Neural progenitor cell (in vitro differentiated cells): ENCODE results near the gene CALHM5. TPM values are rescaled to one million over a fixed set of nuclear protein-coding genes. Genes with fewer than 3 reads are reported as not detected.

Source experiments
- DNase-seq: peaks from one replicate; pipeline ENCODE4 v3.0.0-alpha.2; 2016; ENCODE audit warnings: low spot score
- H2AFZ ChIP-seq: fragments of 200-600 bp; sonication (generic); replicated peaks from 2 replicates; pipeline ENCODE4 v1.6.1; 2016; ENCODE audit warnings: antibody characterized with exemption
- H3F3A ChIP-seq: fragments of 200-600 bp; sonication (generic); 2 replicates; pipeline ENCODE4 v1.6.1; 2016; ENCODE audit warnings: antibody characterized with exemption, low read depth
- H3K27ac ChIP-seq: fragments of 200-600 bp; sonication (generic); 2 replicates; pipeline ENCODE4 v1.5.1; 2016; ENCODE audit warnings: mild to moderate bottlenecking
- H3K27me3 ChIP-seq: fragments of 200-600 bp; sonication (generic); 2 replicates; pipeline ENCODE4 v1.6.1; 2016; ENCODE audit warnings: mild to moderate bottlenecking, moderate library complexity
- H3K36me3 ChIP-seq: fragments of 200-600 bp; sonication (generic); 2 replicates; pipeline ENCODE4 v1.5.1; 2016
- H3K4me1 ChIP-seq: fragments of 200-600 bp; sonication (generic); 2 replicates; pipeline ENCODE4 v1.6.1; 2016; ENCODE audit warnings: mixed run types
- H3K4me2 ChIP-seq: fragments of 200-600 bp; sonication (generic); 2 replicates; pipeline ENCODE4 v1.6.1; 2016
- H3K4me3 ChIP-seq: fragments of 200-600 bp; sonication (generic); 2 replicates; pipeline ENCODE4 v1.5.1; 2016
- H3K79me2 ChIP-seq: fragments of 200-600 bp; sonication (generic); 2 replicates; pipeline ENCODE4 v1.6.1; 2016; ENCODE audit warnings: low read depth
- H3K9ac ChIP-seq: fragments of 200-600 bp; sonication (generic); 2 replicates; pipeline ENCODE4 v1.6.1; 2016
- H3K9me3 ChIP-seq: fragments of 200-600 bp; sonication (generic); 2 replicates; pipeline ENCODE4 v1.5.1; 2016; ENCODE audit warnings: low read depth
- H4K20me1 ChIP-seq: fragments of 200-600 bp; sonication (generic); 2 replicates; pipeline ENCODE4 v1.6.1; 2016; ENCODE audit warnings: low read depth
- H3K27ac Mint-ChIP-seq: 3 replicates; pipeline ENCODE4 v1.8.0; 2021; ENCODE audit warnings: mixed read lengths
- H3K27me3 Mint-ChIP-seq: 2 replicates; pipeline ENCODE4 v1.8.0; 2022; ENCODE audit warnings: low read depth, mild to moderate bottlenecking, inconsistent platforms, moderate library complexity, mixed read lengths; ENCODE audit not compliant: insufficient read depth
- H3K36me3 Mint-ChIP-seq: 3 replicates; pipeline ENCODE4 v1.8.0; 2021; ENCODE audit warnings: mixed read lengths
- H3K4me1 Mint-ChIP-seq: 3 replicates; pipeline ENCODE4 v1.8.0; 2021; ENCODE audit warnings: mixed read lengths
- H3K4me3 Mint-ChIP-seq: 3 replicates; pipeline ENCODE4 v1.8.0; 2021; ENCODE audit warnings: mild to moderate bottlenecking, moderate library complexity, mixed read lengths
- H3K9me3 Mint-ChIP-seq: 3 replicates; pipeline ENCODE4 v1.8.0; 2020; ENCODE audit warnings: mixed read lengths
- CTCF ChIP-seq: fragments of 200-600 bp; sonication (generic); IDR thresholded peaks from 2 replicates; pipeline ENCODE4 v1.5.1; 2017; ENCODE audit warnings: antibody characterized with exemption, mild to moderate bottlenecking
- EZH2 ChIP-seq: fragments of 200-600 bp; sonication (generic); IDR thresholded peaks from 2 replicates; pipeline ENCODE4 v1.6.1; 2017; ENCODE audit warnings: antibody characterized with exemption, mild to moderate bottlenecking, moderate library complexity
- EZH2phosphoT487 ChIP-seq: fragments of 200-600 bp; sonication (generic); IDR thresholded peaks from 2 replicates; pipeline ENCODE4 v1.6.1; 2017; ENCODE audit warnings: antibody characterized with exemption
- total RNA-seq: library from RNA; depleted of rRNA; stranded (reverse); fragments of >200 nt; gene quantifications from 2 replicates; pipeline ENCODE4 v1.2.3, GENCODE V29; 2015; ENCODE audit warnings: low replicate concordance

Gene CALHM5
- total RNA-seq, 1 donor from 2014 or later = 0.07 TPM

GRCh38 chr6:116465246-116465645 lies 46.2 kb upstream of the CALHM5 start:
- Histone ChIP-seq H3K36me3 (no peaks in the 10 kb centered on the region), H3F3A (no peaks in the 10 kb centered on the region), H3K9ac (no peak overlapping the region), H3K4me3 (no peak overlapping the region), H4K20me1 (no peaks in the 10 kb centered on the region), H3K4me1 (no peaks in the 10 kb centered on the region), H3K9me3 (no peaks in the 10 kb centered on the region), H3K79me2 (no peaks in the 10 kb centered on the region), H3K4me2 (no peak overlapping the region), H2AFZ (no peak overlapping the region), H3K27me3 (peaks cover 47% of the 10 kb centered on the region), H3K27ac (no peak overlapping the region)
- Mint-ChIP-seq H3K4me3 (no peak overlapping the region), H3K4me1 (peaks cover 26% of the 10 kb centered on the region), H3K9me3 (peaks cover 2% of the 10 kb centered on the region), H3K36me3 (no peaks in the 10 kb centered on the region), H3K27ac (no peak overlapping the region), H3K27me3 (peaks cover 9% of the 10 kb centered on the region)
- DNase-seq = no peak
- TF ChIP-seq EZH2phosphoT487 (no peak), EZH2 (no peak), CTCF (no peak)

DNA sequence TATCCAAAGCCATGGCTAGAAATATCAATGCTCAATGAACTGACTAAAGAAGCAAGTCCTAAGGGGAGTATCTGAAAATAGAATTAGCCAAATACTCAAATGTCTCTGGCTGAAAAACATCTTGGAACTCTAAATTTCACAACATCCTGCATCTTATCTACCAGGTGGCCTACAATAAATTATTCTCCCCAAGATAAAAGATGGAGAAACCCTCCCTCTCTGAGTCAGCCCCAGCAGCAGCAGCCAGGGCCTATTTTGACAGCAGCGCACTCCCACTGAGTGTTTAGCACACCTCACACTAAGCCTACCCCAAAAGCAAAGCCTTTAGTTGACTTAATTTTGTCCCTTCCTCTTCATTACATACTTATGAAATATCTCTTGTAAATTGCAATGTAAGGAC lies 44.3 kb upstream of the CALHM5 start:
- peaks cover 27% of the 10 kb centered on the region for H3K4me1 Mint-ChIP-seq
- no peak overlapping the region for H3K27ac ChIP-seq

DNA sequence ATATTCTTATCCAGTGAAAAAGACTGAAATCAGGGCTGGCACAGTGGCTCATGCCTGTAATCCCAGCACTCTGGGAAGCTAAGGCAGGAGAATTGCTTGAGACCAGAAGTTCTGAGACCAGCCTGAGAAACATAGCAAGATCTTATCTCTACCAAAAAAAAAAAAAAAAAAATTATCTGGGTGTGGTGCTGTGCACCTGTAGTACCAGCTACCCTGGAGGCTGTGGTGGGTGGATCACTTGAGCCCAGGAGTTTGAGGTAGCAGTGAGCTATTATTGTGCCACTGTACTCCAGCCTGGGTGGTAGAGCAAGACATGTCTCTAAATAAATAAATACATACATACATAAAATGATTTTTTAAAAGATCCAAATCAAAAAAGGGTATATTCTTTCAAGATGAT lies 43.9 kb upstream of the CALHM5 start:
- Histone ChIP-seq H3K4me2 (no peak overlapping the region), H3K27me3 (peaks cover 25% of the 10 kb centered on the region), H4K20me1 (no peaks in the 10 kb centered on the region), H2AFZ (no peak overlapping the region), H3K9ac (no peak overlapping the region), H3K4me1 (no peaks in the 10 kb centered on the region), H3K36me3 (no peaks in the 10 kb centered on the region), H3K27ac (no peak overlapping the region), H3F3A (no peaks in the 10 kb centered on the region), H3K79me2 (no peaks in the 10 kb centered on the region), H3K4me3 (no peak overlapping the region), H3K9me3 (no peaks in the 10 kb centered on the region)
- DNase-seq = no peak
- H3K9me3 Mint-ChIP-seq = no peaks in the 10 kb centered on the region
- no peak overlapping the region for H3K27ac Mint-ChIP-seq
- H3K4me3 Mint-ChIP-seq = no peak overlapping the region
- peaks cover 25% of the 10 kb centered on the region for H3K4me1 Mint-ChIP-seq
- peaks cover 4% of the 10 kb centered on the region for H3K27me3 Mint-ChIP-seq
- no peaks in the 10 kb centered on the region for H3K36me3 Mint-ChIP-seq
- TF ChIP-seq EZH2phosphoT487 = no peak
- TF ChIP-seq CTCF = no peak
- no peak for TF ChIP-seq EZH2

More for the DNA sequence above, 44.3 kb upstream of the CALHM5 start:
- H3K4me2 ChIP-seq = no peak overlapping the region
- no peaks in the 10 kb centered on the region for H3K9me3 ChIP-seq
- no peak overlapping the region for H3K4me3 ChIP-seq
- H4K20me1 ChIP-seq = no peaks in the 10 kb centered on the region
- no peaks in the 10 kb centered on the region for H3K36me3 Mint-ChIP-seq
- no peak for TF ChIP-seq CTCF
- H3K27ac Mint-ChIP-seq = no peak overlapping the region
- no peaks in the 10 kb centered on the region for H3F3A ChIP-seq
- H3K36me3 ChIP-seq = no peaks in the 10 kb centered on the region
- H3K79me2 ChIP-seq = no peaks in the 10 kb centered on the region
- peaks cover 6% of the 10 kb centered on the region for H3K27me3 Mint-ChIP-seq
- H3K27me3 ChIP-seq = peaks cover 29% of the 10 kb centered on the region
- H3K4me3 Mint-ChIP-seq = no peak overlapping the region
- no peaks in the 10 kb centered on the region for H3K9me3 Mint-ChIP-seq
- H3K4me1 ChIP-seq = no peaks in the 10 kb centered on the region
- H2AFZ ChIP-seq = no peak overlapping the region
- H3K9ac ChIP-seq = no peak overlapping the region
- no peak for DNase-seq

DNA sequence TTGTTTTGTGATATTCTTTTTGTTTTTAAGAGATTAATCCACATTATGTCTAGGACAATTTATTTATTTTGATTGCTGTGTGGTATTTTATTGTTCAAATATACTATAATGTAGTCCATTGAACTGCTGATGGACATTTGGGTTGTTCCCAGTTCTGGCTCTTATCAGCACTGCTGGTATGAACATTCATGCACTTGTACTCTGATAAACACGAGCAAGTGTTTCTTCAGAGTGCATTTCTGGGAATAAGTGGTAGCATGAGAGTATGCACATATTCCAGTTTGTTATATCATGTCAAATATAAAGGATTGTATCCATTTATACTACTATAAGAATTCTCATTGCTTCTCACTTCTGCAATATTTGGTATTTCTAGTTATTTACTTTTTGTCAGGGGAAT lies 43.1 kb upstream of the CALHM5 start:
- Mint-ChIP-seq H3K27me3 (no peaks in the 10 kb centered on the region), H3K36me3 (no peaks in the 10 kb centered on the region), H3K4me3 (no peak overlapping the region), H3K9me3 (no peaks in the 10 kb centered on the region), H3K27ac (no peak overlapping the region), H3K4me1 (peaks cover 17% of the 10 kb centered on the region)
- TF ChIP-seq EZH2phosphoT487 (no peak), CTCF (no peak), EZH2 (no peak)
- Histone ChIP-seq H3K79me2 (no peaks in the 10 kb centered on the region), H2AFZ (no peak overlapping the region), H3K4me3 (no peak overlapping the region), H3K27ac (no peak overlapping the region), H3K9ac (no peak overlapping the region), H3K4me2 (no peak overlapping the region), H3K36me3 (no peaks in the 10 kb centered on the region), H3K9me3 (no peaks in the 10 kb centered on the region), H3K27me3 (peaks cover 17% of the 10 kb centered on the region), H3K4me1 (no peaks in the 10 kb centered on the region), H4K20me1 (no peaks in the 10 kb centered on the region), H3F3A (no peaks in the 10 kb centered on the region)
- no peak for DNase-seq
